Kidney glomerular epithelial cell (primary cell): ENCODE data around the gene HNRNPDL.
"Not testable (repeated sequence)": the region's sequence is repeated elsewhere in the genome, so short reads cannot be mapped to it uniquely, and the experiment has no call there.

ENCODE experiments used
- DNase-seq: peaks from one replicate; lab custom pipeline; 2025; lab: John Stamatoyannopoulos, UW

Gene HNRNPDL

GRCh38 chr4:82430193-82430963, at the start of gene HNRNPDL, which contains the start of gene ENOPH1:
Gene HNRNPDL (minus strand): TSS chr4:82430462. CDS start chr4:82429690, 772 bp downstream.
Gene ENOPH1 (plus strand): TSS chr4:82430590. CDS start chr4:82430830, 240 bp downstream.
- peak; percentile 88 for DNase-seq

GRCh38 chr4:82479562-82479961, 49.3 kb upstream of the HNRNPDL start:
- no peak for DNase-seq

- not testable (repeated sequence) for DNase-seq
These were observed 47.2 kb upstream of the HNRNPDL start for GRCh38 chr4:82477469-82477868.

- DNase-seq = not testable (repeated sequence)
These were observed 45.7 kb upstream of the HNRNPDL start for GRCh38 chr4:82475931-82476330.

- DNase-seq = no peak
These were observed 43.4 kb upstream of the HNRNPDL start for GRCh38 chr4:82473621-82474164.

GRCh38 chr4:82473080-82473479, 42.8 kb upstream of the HNRNPDL start:
- DNase-seq = not testable (repeated sequence)

- DNase-seq = peak; percentile 23
These were observed 39.6 kb upstream of the HNRNPDL start for GRCh38 chr4:82469791-82470345.

GRCh38 chr4:82467471-82467870, 37.2 kb upstream of the HNRNPDL start:
- DNase-seq = no peak

- no peak for DNase-seq
These were observed 33.0 kb upstream of the HNRNPDL start for GRCh38 chr4:82463221-82463620.

- DNase-seq = peak; percentile 57
These were observed 32.2 kb upstream of the HNRNPDL start for GRCh38 chr4:82462415-82462831.

- no peak for DNase-seq
These were observed 31.4 kb upstream of the HNRNPDL start for GRCh38 chr4:82461710-82462109.

- DNase-seq = no peak
These were observed 28.5 kb upstream of the HNRNPDL start for GRCh38 chr4:82458729-82459128.

- no peak for DNase-seq
These were observed 27.0 kb upstream of the HNRNPDL start for GRCh38 chr4:82457266-82457665.

GRCh38 chr4:82452026-82452425, 21.8 kb upstream of the HNRNPDL start:
- DNase-seq = no peak

GRCh38 chr4:82450966-82451755, 20.9 kb upstream of the HNRNPDL start:
- DNase-seq = no peak

GRCh38 chr4:82447886-82448285, 17.6 kb upstream of the HNRNPDL start:
- DNase-seq = no peak

- DNase-seq = no peak
These were observed 8.8 kb upstream of the HNRNPDL start for GRCh38 chr4:82439088-82439487.

- no peak for DNase-seq
These were observed 7.2 kb upstream of the HNRNPDL start for GRCh38 chr4:82437285-82438005.

GRCh38 chr4:82436780-82437179, 6.5 kb upstream of the HNRNPDL start:
- no peak for DNase-seq

GRCh38 chr4:82436130-82436529, 5.9 kb upstream of the HNRNPDL start:
- DNase-seq = no peak

GRCh38 chr4:82434949-82435348, 4.7 kb upstream of the HNRNPDL start:
- no peak for DNase-seq

- DNase-seq = no peak
These were observed 3.5 kb upstream of the HNRNPDL start for GRCh38 chr4:82433791-82434190.
